Esophagus squamous epithelium (tissue), 5 donors: ENCODE data around the gene ZNF548. TPM values are rescaled to one million over a fixed set of nuclear protein-coding genes. Genes with fewer than 3 reads are reported as not detected.

Source experiments
- DNase-seq: peaks from one replicate; lab custom pipeline; 2025; lab: John Stamatoyannopoulos, UW
- H3K27ac ChIP-seq, 4 donors: fragments of 200-600 bp; sonication (generic); one replicate each; pipeline ENCODE4 v1.5.1; 2016 to 2019; ENCODE audit warnings: mild to moderate bottlenecking in 1 of 4
- H3K27me3 ChIP-seq, 4 donors: fragments of 200-600 bp; sonication (generic); 1 replicate in 3 of 4; 2 replicates in 1 of 4; pipeline versions ENCODE4 v1.5.1 to v1.6.0; 2017 to 2021; ENCODE audit warnings: antibody characterized with exemption in 1 of 4
- H3K36me3 ChIP-seq, 3 donors: fragments of 200-600 bp; sonication (generic); one replicate each; pipeline ENCODE4 v1.5.1; 2016 to 2019
- H3K4me1 ChIP-seq, 3 donors: fragments of 200-600 bp; sonication (generic); one replicate each; pipeline ENCODE4 v1.5.1; 2017 to 2019
- H3K4me3 ChIP-seq, 4 donors: fragments of 200-600 bp; sonication (generic); 1 replicate in 3 of 4; 2 replicates in 1 of 4; pipeline ENCODE4 v1.5.1; 2016 to 2019; ENCODE audit warnings: mild to moderate bottlenecking in 2 of 4, moderate library complexity in 1 of 4
- H3K9me3 ChIP-seq, 3 donors: fragments of 200-600 bp; sonication (generic); one replicate each; pipeline ENCODE4 v1.5.1; 2016 to 2019
- POLR2A ChIP-seq, 4 donors: fragments of 450-650 bp; IDR thresholded peaks; one replicate each; pipeline ENCODE4 v1.6.1; 2017; ENCODE audit warnings: antibody characterized with exemption in 4 of 4, mild to moderate bottlenecking in 4 of 4, moderate library complexity in 3 of 4
- WGBS, 2 donors: methylation state at CpG; one replicate each; pipeline ENCODE4 v1.1.5; 2018; 5-methylcytosine and 5-hydroxymethylcytosine counted together
- intact Hi-C: fragments of 100-400 bp; cut with DNase I; formaldehyde crosslinking; loops from one replicate; pipeline ENCODE4 v1.15.0; 2022
- total RNA-seq, 4 donors: library from RNA; depleted of rRNA; stranded (reverse); fragments of >200 nt; gene quantifications; one replicate each; pipeline ENCODE4 v1.1.0, GENCODE V29; 2016
- TF ChIP-seq, protein P1 (sequence below), 6 experiments: fragments of 450-650 bp in 4 of 6; fragments of 200-600 bp in 2 of 6; sonication (generic) in 2 of 6; IDR thresholded peaks; one replicate each; pipeline ENCODE4 v1.5.1; 2016 to 2019; ENCODE audit warnings: antibody characterized with exemption in 6 of 6, mild to moderate bottlenecking in 4 of 6, moderate library complexity in 4 of 6
- donor health status: DM: yes; HTN: yes; CAD: no.

ZNF548 gene
- total RNA-seq, 4 donors from 2014 or later, result 7.7 to 26.9 (median 11.2) TPM

DNA sequence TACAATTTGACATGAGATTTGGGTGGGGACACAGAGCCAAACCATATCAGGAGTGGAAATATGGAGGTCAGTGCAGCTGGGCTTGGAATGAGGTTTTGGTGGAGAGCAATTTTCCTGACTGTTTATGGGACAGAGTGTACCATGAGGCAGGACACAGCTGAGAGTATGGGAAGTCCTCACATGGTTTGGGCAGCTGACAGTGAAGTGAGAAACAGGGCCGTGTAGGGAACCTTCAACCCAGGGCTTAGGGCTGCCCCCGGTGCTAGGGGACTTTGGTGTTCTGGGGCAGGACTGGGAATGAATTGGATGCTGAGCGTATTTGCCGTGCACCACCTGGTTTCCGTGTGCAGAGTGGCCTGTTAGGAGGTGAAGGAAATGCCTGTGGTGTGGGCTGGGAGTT, 6.1 kb downstream of the ZNF548 start:
- TF ChIP-seq, protein P1, sequence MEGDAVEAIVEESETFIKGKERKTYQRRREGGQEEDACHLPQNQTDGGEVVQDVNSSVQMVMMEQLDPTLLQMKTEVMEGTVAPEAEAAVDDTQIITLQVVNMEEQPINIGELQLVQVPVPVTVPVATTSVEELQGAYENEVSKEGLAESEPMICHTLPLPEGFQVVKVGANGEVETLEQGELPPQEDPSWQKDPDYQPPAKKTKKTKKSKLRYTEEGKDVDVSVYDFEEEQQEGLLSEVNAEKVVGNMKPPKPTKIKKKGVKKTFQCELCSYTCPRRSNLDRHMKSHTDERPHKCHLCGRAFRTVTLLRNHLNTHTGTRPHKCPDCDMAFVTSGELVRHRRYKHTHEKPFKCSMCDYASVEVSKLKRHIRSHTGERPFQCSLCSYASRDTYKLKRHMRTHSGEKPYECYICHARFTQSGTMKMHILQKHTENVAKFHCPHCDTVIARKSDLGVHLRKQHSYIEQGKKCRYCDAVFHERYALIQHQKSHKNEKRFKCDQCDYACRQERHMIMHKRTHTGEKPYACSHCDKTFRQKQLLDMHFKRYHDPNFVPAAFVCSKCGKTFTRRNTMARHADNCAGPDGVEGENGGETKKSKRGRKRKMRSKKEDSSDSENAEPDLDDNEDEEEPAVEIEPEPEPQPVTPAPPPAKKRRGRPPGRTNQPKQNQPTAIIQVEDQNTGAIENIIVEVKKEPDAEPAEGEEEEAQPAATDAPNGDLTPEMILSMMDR (IDR thresholded peaks at IDR 0.05), result no peak
- no peak for TF ChIP-seq POLR2A (IDR thresholded peaks at IDR 0.05)
- intact Hi-C loops, result no loop called here
- Histone ChIP-seq H3K9me3 (peaks cover 0 to 64% (median 24%) of the 10 kb centered on the region in 3 donors), H3K4me3 (no peak overlapping the region), H3K27me3 (no peaks in the 10 kb centered on the region), H3K36me3 (peaks cover 21 to 79% (median 34%) of the 10 kb centered on the region in 3 donors), H3K4me1 (peaks cover 5 to 11% (median 6%) of the 10 kb centered on the region in 3 donors), H3K27ac (no peak overlapping the region)
- no peak for DNase-seq
- WGBS, 2 donors, result 72 to 92% methylated on average over 3 to 5 of the region's 5 CpGs

DNA sequence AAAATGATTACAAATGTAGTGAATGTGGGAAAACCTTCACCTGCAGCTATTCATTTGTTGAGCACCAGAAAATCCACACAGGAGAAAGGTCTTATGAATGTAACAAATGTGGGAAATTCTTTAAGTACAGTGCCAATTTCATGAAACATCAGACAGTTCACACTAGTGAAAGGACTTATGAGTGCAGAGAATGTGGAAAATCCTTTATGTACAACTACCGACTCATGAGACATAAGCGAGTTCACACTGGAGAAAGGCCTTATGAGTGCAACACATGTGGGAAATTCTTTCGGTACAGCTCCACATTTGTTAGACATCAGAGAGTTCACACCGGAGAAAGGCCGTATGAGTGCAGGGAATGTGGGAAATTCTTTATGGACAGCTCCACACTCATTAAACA, 9.2 kb downstream of the ZNF548 start:
- no peak for TF ChIP-seq POLR2A (IDR thresholded peaks at IDR 0.05)
- TF ChIP-seq, protein P1 (IDR thresholded peaks at IDR 0.05), result no peak
- Histone ChIP-seq H3K4me1 (no peaks in the 10 kb centered on the region), H3K27ac (no peak overlapping the region), H3K9me3 (peaks cover 0 to 91% (median 24%) of the 10 kb centered on the region in 3 donors), H3K27me3 (no peaks in the 10 kb centered on the region), H3K4me3 (peak overlapping the region in 1 of 4 donors; percentile 18), H3K36me3 (peaks cover 21 to 88% (median 29%) of the 10 kb centered on the region in 3 donors)
- intact Hi-C loops, result no loop called here
- no peak for DNase-seq
- 94% methylated on average over 5 of the region's 5 CpGs for WGBS, 2 donors

DNA sequence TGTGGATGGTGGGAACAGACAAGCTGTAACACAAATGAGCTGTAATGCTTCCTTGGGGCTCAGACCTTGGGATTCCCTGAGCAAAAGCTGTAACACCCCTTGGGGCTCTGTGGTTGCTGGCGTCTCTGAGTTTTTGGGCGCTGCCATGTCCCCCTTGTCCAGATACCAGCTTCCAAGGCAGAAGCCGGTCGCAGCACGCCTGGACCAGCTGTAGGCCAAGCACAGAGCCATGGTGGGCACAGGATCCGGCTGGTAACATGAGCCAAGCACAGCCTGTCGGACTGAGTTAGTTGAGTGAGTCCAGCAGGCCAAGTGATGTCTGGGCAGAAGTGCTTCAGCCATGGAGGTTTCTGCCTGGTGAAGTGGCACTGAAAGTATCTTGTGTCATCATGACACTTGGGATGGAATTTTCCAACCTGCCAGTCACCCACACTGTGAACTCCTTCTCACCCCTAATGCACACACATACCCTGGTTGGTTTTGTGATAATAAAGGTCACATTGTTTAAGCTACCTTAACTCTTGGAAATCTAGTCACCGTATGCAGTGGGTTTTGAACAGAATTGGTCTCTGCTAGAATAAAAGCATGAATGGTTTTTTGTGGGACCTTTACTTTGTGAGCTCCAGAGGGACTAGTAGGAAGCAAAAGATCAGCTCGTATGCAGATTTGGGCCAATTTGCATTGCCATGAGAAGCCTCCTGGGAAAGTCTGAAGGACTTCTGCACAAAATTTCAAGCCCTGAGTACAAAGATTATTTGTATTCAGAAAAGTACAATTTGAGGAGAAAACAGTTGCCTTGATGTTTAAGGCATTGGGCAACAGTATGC, 14.3 kb downstream of the ZNF548 start:
- WGBS, 2 donors, result 76 to 86% methylated on average over 4 to 5 of the region's 9 CpGs
- no peaks in the 10 kb centered on the region for H3K4me1 ChIP-seq
- intact Hi-C loops, result no loop called here
- H3K27ac ChIP-seq, result no peak overlapping the region
- peaks cover 0 to 38% (median 0%) of the 10 kb centered on the region in 3 donors for H3K36me3 ChIP-seq
- no peak for TF ChIP-seq POLR2A (IDR thresholded peaks at IDR 0.05)
- TF ChIP-seq, protein P1 (IDR thresholded peaks at IDR 0.05), result no peak
- peaks cover 0 to 45% (median 0%) of the 10 kb centered on the region in 3 donors for H3K9me3 ChIP-seq
- no peaks in the 10 kb centered on the region for H3K27me3 ChIP-seq
- H3K4me3 ChIP-seq, result no peak overlapping the region
- DNase-seq, result no peak

DNA sequence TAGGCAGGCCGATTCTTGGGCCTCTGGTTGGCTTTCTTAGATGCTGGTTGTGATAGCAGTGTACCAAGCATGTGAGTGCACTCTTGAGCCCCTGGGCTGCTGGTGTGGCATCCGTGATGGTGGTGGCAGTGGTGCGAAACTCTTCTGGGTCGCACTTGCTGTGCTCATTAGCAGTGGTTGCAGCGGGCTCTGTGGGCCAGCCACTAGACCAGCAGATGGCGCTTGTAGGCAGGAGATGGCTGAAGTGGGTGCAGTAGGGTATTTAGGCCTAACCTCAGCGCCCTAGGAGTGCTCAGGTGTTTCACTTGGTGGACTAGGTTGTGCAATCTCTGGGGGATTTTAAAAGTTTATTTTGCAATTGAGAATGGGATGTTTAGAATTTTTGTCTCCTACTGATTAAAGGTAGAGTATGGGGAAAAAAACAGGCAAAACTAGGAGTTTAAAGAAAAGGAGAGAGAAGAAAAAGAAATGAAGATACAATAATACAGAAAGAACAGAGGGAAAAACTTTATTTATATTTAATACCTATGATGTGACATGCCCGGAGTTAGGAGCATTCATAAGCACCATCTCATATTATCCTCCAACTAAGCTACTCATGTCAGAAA, 17.0 kb downstream of the ZNF548 start:
- H3K27ac ChIP-seq, result no peak overlapping the region
- intact Hi-C loops, result no loop called here
- peaks cover 0 to 19% (median 0%) of the 10 kb centered on the region in 3 donors for H3K9me3 ChIP-seq
- peaks cover 0 to 11% (median 0%) of the 10 kb centered on the region in 3 donors for H3K36me3 ChIP-seq
- no peak for DNase-seq
- no peak overlapping the region for H3K4me3 ChIP-seq
- H3K4me1 ChIP-seq, result peaks cover 0 to 9% (median 3%) of the 10 kb centered on the region in 3 donors
- H3K27me3 ChIP-seq, result no peaks in the 10 kb centered on the region
- no peak for TF ChIP-seq POLR2A (IDR thresholded peaks at IDR 0.05)
- TF ChIP-seq, protein P1 (IDR thresholded peaks at IDR 0.05), result peak; percentile 25 to 71 (median 45)
- WGBS, 2 donors, result 13 to 26% methylated on average over 2 to 4 of the region's 8 CpGs
